ENCODE measurements around the gene ZDHHC14. TPM values are rescaled to one million over a fixed set of nuclear protein-coding genes. Genes with fewer than 3 reads are reported as not detected.

ZDHHC14 gene
- total RNA-seq, 4 donors from 2014 or later = 7.1 to 11.4 (median 9.8) TPM

DNA sequence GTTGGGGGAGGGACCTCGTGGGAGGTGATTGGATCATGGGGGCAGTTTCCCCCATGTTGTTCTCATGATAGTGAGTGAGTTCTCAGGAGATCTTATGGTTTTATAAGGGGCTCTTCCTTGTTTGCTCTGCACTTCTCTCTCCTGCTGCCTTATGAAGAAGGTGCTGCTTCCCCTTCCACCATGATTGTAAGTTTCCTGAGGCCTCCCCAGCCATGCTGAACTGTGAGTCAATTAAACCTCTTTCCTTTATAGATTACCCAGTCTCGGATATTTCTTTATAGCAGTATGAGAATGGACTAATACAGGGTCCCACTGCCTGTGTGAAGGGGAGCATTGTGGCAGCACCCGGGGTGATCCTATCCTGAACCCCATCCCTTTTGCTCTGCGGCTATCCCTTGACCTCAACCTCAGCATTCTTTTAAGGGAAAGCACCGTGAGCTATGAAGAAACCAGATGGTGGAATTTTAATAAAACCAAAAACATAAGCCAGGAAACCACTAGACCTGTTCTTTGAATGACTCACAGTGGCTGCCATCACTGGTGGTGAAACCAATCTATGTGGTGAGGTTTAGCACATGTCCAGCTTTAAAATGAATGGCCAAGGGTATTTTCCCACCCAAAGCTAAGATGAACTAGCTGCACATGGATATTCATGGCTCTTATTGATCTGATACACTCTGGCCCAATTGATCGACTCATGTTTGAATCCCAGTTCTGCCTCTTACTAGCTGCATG is 62.2 kb downstream of the ZDHHC14 start:
- Histone ChIP-seq H3K9me3 (no peaks in the 10 kb centered on the region), H3K27me3 (no peaks in the 10 kb centered on the region), H3K27ac (replicated peaks in 1 of 4) (no peak overlapping the region), H3K36me3 (no peaks in the 10 kb centered on the region), H3K4me1 (peaks cover 9 to 29% (median 18%) of the 10 kb centered on the region in 4 donors), H3K4me3 (no peak overlapping the region)
- intact Hi-C loops (cut with DNase I) = no loop called here
- no peak for TF ChIP-seq EP300 (IDR thresholded peaks at IDR 0.05)
- TF ChIP-seq CTCF (IDR thresholded peaks at IDR 0.05) = no peak
- TF ChIP-seq POLR2A (IDR thresholded peaks at IDR 0.05; ENCODE audit: low read depth) = no peak
- no peak for TF ChIP-seq POLR2AphosphoS5 (IDR thresholded peaks at IDR 0.05)
- WGBS = 82% methylated on average over 6 of the region's 6 CpGs
- no peak for DNase-seq (ENCODE audit: extremely low spot score)

DNA sequence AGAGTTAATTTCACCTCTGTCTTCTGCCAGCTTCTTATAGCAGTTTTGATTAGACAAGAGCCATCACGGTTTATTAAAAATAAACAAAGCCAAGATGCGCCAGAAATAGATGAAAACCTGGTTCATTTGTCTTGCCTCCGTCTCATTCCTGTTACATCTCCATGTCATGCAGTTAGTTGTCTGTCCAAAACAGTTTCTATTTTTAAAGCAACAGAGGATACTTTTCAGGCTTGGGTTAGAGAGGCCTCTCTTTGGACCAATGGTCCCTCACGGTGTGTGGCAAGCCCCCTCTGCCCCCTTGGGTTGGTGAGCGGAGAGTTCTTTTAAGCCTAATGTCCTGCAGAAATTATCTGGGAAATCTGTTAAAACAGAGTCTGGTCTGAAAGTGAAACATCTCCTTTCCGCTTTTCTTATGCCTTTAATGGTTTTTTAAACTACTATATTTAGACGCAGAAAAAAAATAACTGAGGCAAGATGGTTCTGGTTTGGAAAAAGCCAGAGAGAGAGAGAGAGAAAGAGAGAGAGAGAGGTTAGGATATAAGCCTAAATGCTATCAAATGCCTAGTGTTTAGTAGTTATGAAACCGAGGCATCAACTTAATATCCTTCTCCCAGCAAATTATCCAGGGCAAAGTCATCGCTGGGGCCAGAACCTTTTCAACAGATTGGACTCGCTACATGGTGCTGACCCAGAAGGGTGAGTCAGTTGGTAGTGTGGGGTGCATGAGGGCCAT is 64.5 kb downstream of the ZDHHC14 start:
- no peaks in the 10 kb centered on the region for H3K27me3 ChIP-seq
- 51% methylated on average over 10 of the region's 10 CpGs for WGBS
- no peaks in the 10 kb centered on the region for H3K36me3 ChIP-seq
- H3K9me3 ChIP-seq = no peaks in the 10 kb centered on the region
- TF ChIP-seq CTCF (IDR thresholded peaks at IDR 0.05) = no peak
- TF ChIP-seq POLR2A (IDR thresholded peaks at IDR 0.05; ENCODE audit: low read depth) = no peak
- no peak for TF ChIP-seq POLR2AphosphoS5 (IDR thresholded peaks at IDR 0.05)
- no peak for TF ChIP-seq EP300 (IDR thresholded peaks at IDR 0.05)
- no peak for DNase-seq (ENCODE audit: extremely low spot score)
- intact Hi-C loops (cut with DNase I) = no loop called here
- H3K27ac ChIP-seq (replicated peaks in 1 of 4) = peak overlapping the region in 1 of 4 donors; percentile 43
- peak overlapping the region in 1 of 4 donors; percentile 3 for H3K4me3 ChIP-seq
- peaks cover 6 to 18% (median 6%) of the 10 kb centered on the region in 4 donors for H3K4me1 ChIP-seq

DNA sequence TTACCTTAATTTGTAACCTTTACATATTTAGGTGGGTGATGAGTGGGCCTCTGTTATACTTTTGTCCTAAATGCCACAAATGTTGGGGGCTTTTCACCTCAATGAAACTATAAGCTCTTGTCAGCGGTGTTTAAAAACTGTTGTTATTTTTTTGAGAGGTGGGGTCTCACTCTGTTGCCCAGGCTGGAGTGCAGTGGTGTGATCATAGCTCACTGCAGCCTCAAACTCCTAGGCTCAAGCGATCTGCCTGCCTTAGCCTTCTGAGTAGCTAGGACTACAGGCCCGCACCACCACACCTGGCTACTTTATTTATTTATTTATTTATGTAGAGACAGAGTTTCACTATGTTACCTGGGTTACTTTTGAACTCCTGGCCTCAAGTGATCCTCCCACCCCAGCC is 66.7 kb downstream of the ZDHHC14 start:
- 100% methylated on average over 3 of the region's 3 CpGs for WGBS
- TF ChIP-seq CTCF (IDR thresholded peaks at IDR 0.05) = no peak
- TF ChIP-seq POLR2AphosphoS5 (IDR thresholded peaks at IDR 0.05) = no peak
- TF ChIP-seq EP300 (IDR thresholded peaks at IDR 0.05) = no peak
- TF ChIP-seq POLR2A (IDR thresholded peaks at IDR 0.05; ENCODE audit: low read depth) = no peak
- no peaks in the 10 kb centered on the region for H3K9me3 ChIP-seq
- no peak for DNase-seq (ENCODE audit: extremely low spot score)
- intact Hi-C loops (cut with DNase I) = no loop called here
- H3K27ac ChIP-seq (replicated peaks in 1 of 4) = no peak overlapping the region
- no peaks in the 10 kb centered on the region for H3K27me3 ChIP-seq
- no peak overlapping the region for H3K4me3 ChIP-seq
- H3K36me3 ChIP-seq = no peaks in the 10 kb centered on the region
- peaks cover 6 to 18% (median 6%) of the 10 kb centered on the region in 4 donors for H3K4me1 ChIP-seq

GRCh38 chr6:157449610-157450009 is 68.6 kb downstream of the ZDHHC14 start:
- whole genome bisulfite sequencing = 70% methylated on average over 6 of the region's 6 CpGs
- no peaks in the 10 kb centered on the region for H3K9me3 ChIP-seq
- H3K4me1 ChIP-seq = peaks cover 6 to 17% (median 6%) of the 10 kb centered on the region in 4 donors
- DNase-seq (ENCODE audit: extremely low spot score) = no peak
- H3K27me3 ChIP-seq = no peaks in the 10 kb centered on the region
- no peak overlapping the region for H3K27ac ChIP-seq (replicated peaks in 1 of 4)
- H3K36me3 ChIP-seq = no peaks in the 10 kb centered on the region
- intact Hi-C loops (cut with DNase I) = no loop called here
- TF ChIP-seq POLR2AphosphoS5 (IDR thresholded peaks at IDR 0.05) = no peak
- TF ChIP-seq CTCF (IDR thresholded peaks at IDR 0.05) = no peak
- no peak for TF ChIP-seq EP300 (IDR thresholded peaks at IDR 0.05)
- no peak for TF ChIP-seq POLR2A (IDR thresholded peaks at IDR 0.05; ENCODE audit: low read depth)
- no peak overlapping the region for H3K4me3 ChIP-seq
